HG03139 (cell line): Measurements from ENCODE around the gene ATP13A4.
"Not testable (repeated sequence)": the region's sequence is repeated elsewhere in the genome, so short reads cannot be mapped to it uniquely, and the experiment has no call there.

Experiments
- ATAC-seq: cut with Tn5 transposase; IDR thresholded peaks from one replicate; pipeline ENCODE4 v1.9.1; 2021; ENCODE audit not compliant: unreplicated experiment

Gene ATP13A4

DNA sequence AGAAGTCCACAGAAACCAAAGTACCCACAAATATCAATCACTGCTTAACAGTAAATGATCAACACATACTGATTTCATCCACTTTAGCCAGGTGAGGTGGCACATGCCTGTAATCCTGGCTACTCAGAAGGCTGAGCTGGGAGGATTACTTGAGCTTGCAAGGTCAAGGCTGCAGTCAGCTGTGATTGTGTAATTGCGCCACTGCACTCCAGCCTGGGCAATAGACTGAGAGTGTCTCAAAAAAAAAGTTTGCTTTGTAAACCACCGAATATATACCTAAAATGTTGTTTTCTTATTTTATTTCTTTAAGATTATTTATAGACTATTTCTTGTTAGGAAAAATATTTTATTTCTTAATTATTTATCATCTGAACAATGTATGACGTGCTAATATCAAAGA lies 8.7 kb upstream of the ATP13A4 start:
- no peak for ATAC-seq

DNA sequence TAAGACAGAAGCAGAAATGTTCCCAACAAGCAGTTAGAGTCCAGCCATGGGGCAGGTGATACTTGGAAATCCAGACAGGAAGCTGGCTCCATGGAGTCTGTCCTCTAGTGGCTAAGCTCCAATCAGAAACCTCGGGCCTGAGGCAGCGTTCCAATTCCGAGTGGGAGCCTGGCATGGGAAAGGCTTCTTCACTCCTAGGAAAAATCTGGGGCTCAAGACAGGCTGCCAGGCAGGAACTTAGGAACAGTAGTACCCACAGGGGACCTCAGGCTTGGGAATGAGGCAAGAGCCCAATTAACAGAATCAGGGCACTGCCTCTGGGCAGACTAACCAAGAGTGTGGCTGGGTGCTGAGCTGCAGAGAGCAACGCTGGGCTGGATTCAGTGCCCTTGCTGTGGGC lies 6.2 kb upstream of the ATP13A4 start:
- ATAC-seq, result no peak

GRCh38 chr3:193560091-193560490 lies 5.4 kb upstream of the ATP13A4 start:
- ATAC-seq, result no peak

- no peak for ATAC-seq
Observed at GRCh38 chr3:193559100-193559499, 4.4 kb upstream of the ATP13A4 start.

DNA sequence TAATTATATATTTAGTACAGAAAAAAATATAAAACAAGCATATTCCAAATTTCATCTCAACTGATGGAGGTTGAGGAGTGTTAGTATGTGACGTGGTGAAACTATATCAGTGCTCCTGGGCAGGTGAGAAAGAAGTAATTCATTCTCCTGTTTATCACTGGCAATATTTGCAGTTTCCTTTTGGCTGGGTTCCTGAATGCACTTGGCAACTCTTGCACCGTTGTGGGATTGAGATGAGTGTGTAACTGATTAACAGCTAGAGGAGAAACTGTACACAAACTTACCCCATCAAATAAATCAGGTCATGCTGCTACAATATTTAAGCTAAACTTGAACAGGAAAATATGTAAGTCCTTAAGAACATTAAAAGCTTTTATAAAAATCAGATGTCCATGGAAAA lies 2.1 kb upstream of the ATP13A4 start:
- ATAC-seq, result no peak

DNA sequence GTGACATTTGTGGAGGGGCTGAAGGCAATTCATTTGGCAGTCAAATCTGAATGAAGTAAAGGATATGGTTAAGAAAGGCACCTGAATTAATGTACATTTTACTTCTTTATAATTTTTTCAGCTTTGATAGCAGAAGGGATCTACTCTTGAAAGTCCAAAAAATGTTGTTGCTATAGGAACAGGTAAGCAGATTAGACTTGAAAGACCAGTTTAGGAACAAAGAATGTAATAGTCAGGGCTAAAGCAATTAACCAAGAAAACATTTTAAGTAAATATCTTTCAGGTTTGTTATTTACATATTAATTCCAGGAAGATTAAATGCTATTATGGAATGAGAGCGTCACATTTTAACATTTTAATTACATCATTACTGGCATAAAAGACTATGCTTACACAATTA lies 1.1 kb downstream of the ATP13A4 start:
- ATAC-seq, result no peak

GRCh38 chr3:193552923-193553322 lies 1.8 kb downstream of the ATP13A4 start:
- ATAC-seq, result no peak

DNA sequence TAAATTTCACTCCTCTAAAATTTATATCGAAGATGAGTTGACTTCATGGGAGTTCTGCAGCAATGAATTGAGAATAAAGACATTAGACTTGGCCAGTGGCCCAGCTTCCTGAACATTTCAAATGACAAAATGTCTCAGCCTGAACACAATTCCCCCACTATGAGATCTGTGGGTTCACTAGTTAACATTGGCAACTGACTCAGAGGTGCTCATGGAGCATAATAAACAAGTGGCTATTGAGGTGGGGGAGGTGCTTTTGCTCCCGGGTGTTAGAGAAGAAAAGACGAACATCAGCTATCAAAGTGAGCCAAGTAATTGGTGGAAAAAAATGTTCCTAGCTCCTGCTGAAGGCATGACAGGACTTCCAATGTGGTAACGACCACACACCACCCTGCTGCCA lies 6.3 kb downstream of the ATP13A4 start:
- ATAC-seq, result no peak

GRCh38 chr3:193546129-193546528 lies 8.6 kb downstream of the ATP13A4 start:
- ATAC-seq, result no peak

DNA sequence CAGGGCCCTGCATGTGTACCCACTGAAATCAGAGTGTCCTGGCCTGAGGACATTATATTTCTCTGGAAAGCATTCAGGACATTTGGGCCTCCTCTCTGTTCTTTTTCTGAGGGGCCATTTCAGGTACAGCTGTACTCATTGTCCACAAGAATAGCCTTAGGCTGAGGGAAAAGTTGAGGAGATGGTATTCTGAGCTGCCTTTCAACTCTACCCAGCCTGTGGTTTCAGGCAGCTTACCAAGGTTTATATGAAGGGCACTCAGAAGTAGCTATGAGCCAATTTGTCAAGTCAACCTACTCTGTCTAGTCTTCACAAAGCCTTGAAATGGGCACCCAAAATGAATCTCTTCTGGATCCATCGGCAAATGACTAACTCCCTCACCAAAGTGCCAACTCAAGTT lies 9.4 kb downstream of the ATP13A4 start:
- no peak for ATAC-seq

DNA sequence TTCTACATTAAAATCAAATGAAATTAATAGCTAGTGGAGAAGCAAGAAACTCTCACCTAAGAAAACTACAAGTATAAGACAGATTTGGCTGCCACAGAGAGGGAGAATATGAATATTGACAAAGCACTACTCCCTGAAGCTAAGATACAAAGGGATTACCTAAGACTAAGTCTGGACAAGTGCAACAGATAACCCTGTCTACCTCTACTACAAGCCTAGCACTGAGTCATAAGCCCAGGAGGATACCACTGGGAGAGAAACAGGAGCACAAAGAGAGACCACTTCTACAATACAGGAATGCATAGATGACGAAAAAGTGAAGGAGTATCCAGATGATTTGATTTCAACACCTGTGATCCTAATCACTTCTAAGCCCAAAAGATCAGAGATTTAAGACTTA lies 10.4 kb downstream of the ATP13A4 start:
- no peak for ATAC-seq

GRCh38 chr3:193530231-193531165 lies 24.2 kb downstream of the ATP13A4 start:
- ATAC-seq, result no peak

DNA sequence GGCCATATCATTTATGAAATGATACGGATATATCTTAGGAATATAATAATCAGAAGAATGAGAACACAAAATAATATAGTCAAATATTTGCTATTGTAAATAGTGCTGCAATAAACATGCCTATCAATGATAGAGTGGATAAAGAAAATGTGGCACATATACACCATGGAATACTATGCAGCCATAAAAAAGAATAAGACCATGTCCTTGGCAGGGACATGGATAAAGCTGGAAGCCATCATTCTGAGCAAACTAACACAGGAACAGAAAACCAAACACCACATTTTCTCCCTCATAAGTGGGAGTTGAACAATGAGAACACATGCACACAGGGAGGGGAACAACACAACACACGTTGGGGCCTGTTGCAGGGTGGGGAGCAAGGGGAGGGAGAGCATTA lies 28.6 kb downstream of the ATP13A4 start:
- not testable (repeated sequence) for ATAC-seq

DNA sequence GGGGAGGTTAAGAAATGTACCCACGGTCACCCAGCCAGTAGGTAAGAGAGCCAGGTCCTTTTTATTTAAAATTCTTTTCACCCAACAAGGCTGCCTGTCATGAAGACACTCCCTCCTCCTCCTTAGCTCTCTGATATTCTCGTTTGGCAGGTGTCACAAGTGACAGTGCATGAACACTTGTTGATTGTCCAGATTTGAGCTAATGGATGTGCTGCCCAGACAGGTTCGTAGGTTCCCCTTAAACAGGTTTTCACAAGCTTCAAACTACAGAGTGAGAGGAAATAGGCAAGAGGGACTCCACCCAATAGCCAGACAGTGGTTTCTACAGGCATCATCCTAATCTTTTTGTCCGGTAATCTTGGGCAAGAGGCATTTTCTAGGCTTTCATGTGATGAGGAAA lies 32.2 kb downstream of the ATP13A4 start:
- ATAC-seq, result no peak

- no peak for ATAC-seq
Observed at GRCh38 chr3:193520738-193521137, 34.0 kb downstream of the ATP13A4 start.

- ATAC-seq, result no peak
Observed at GRCh38 chr3:193515966-193516365, 38.7 kb downstream of the ATP13A4 start.

- no peak for ATAC-seq
Observed at GRCh38 chr3:193510154-193510553, 44.5 kb downstream of the ATP13A4 start.

DNA sequence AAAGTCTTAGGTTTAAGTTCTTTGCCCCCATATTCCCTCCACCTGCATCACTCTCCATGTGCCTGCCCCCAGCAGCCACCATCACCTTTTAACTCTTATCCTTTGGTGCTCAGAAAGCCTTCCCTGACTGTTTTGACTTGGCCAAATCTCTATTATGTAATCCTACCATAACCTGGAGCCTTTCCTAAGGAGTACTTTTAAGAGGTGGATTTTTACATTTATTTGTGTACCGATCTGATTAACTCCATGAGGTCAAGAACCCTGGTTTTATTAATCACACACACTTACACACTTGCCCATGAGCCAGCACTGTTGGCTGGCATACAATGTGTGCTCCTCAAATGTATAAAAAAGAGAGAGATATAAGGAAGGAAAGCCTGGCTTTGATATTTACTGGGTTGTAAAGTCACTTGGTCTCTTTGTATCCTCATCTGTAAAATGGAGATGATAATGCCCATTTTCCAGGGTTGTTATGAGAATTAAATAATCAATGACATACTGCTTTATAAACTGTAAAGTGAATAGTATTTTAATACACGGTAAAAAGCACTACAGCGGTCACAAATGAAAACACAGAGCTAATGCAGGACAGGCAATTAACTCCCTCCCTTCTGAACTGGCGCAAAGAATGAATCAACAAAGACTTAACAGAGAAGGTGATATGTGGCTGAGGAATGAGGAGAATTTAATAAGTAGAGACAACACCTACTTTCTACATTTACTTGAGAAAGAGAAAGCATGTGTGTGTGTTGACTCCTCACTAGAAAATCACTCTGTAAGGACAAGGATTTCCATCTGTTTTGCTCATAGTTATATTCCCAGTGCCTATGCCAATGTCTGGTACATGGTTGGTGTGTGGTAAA lies 45.4 kb downstream of the ATP13A4 start:
- ATAC-seq, result no peak

- no peak for ATAC-seq
Observed at GRCh38 chr3:193508108-193508507, 46.6 kb downstream of the ATP13A4 start.

- no peak for ATAC-seq
Observed at GRCh38 chr3:193507566-193507965, 47.1 kb downstream of the ATP13A4 start.

DNA sequence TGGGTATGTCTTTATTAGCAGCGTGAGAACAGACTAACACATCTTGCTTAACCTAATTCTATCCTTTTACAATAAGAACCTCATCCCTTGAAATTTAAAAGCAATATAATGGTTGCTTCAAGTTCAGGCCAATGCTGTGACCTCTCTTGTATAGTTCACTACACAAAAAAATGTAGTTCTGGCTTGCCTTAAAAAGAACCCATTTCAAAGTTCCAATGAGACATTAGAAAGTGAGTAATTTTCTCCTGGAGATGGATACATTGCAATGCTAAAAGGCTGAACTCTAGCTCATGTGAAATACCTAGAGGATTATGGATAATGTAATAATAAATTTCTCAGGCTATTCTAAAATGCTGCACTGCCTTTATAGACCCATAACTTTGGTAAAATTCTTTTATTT lies 47.8 kb downstream of the ATP13A4 start:
- ATAC-seq, result no peak

DNA sequence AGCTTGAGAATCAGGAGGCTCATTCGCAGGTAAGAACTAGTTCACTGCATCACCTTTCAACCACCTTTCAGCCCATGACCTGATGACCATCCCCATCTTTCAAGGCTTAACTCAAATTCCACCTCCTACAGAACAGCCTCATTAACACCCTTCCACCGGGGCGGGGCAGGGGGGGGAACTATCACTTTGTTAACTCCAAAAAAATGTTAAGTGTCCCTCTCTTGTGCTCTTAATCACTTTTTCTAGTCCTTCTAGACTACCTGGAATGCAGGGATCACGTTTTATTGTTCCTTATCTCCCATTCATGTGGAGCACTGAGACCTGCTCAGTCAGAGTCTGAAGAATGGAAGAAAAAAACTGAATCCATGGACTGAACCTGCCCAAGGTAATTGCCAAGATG lies 51.8 kb downstream of the ATP13A4 start:
- ATAC-seq, result no peak
